ENCODE results near the gene CAPN8.
"Not testable (repeated sequence)": the region's sequence is repeated elsewhere in the genome, so short reads cannot be mapped to it uniquely, and the experiment has no call there.

Gene CAPN8

DNA sequence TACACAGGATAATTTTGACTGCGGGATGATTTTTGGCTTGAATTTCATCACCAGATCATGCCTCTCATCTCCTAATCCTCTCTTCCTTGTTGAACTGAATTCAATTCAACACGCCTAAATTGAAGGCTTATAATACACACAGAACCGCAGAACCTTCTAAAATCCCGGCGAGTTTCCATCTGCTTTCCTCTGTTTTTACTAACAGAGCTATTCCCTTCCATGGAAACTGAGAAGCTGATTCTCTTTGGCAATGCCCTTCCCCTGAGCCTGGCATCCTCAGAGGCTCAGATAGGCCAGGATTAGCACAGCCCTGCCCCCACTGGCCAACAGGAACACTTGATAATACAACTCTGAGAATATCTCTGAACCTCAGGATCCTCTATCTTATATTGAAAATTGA is 130.2 kb downstream of the CAPN8 start:
- H3K4me1 ChIP-seq (ENCODE audit: insufficient read depth, low read length): no peaks in the 10 kb centered on the region
- no peak overlapping the region for H3K27ac ChIP-seq (ENCODE audit: low read depth, low read length)
- no peaks in the 10 kb centered on the region for H3K27me3 ChIP-seq (ENCODE audit: control insufficient read depth in 1 of 2, insufficient read depth in 2 of 2, low read length in 2 of 2)
- H3K9me3 ChIP-seq (ENCODE audit: low read length): no peaks in the 10 kb centered on the region
- no peak overlapping the region for H3K9ac ChIP-seq (ENCODE audit: low read length)
- H3K4me3 ChIP-seq (ENCODE audit: low read depth in 1 of 2, low read length in 2 of 2): no peak overlapping the region
- H3K36me3 ChIP-seq (ENCODE audit: insufficient read depth, low read length): no peaks in the 10 kb centered on the region

GRCh38 chr1:223534677-223535076 is 130.8 kb downstream of the CAPN8 start:
- no peaks in the 10 kb centered on the region for H3K36me3 ChIP-seq (ENCODE audit: insufficient read depth, low read length)
- no peak overlapping the region for H3K4me3 ChIP-seq (ENCODE audit: low read depth in 1 of 2, low read length in 2 of 2)
- no peaks in the 10 kb centered on the region for H3K27me3 ChIP-seq (ENCODE audit: control insufficient read depth in 1 of 2, insufficient read depth in 2 of 2, low read length in 2 of 2)
- no peak overlapping the region for H3K9ac ChIP-seq (ENCODE audit: low read length)
- no peaks in the 10 kb centered on the region for H3K4me1 ChIP-seq (ENCODE audit: insufficient read depth, low read length)
- no peaks in the 10 kb centered on the region for H3K9me3 ChIP-seq (ENCODE audit: low read length)
- no peak overlapping the region for H3K27ac ChIP-seq (ENCODE audit: low read depth, low read length)

GRCh38 chr1:223533708-223534107 is 131.8 kb downstream of the CAPN8 start:
- no peaks in the 10 kb centered on the region for H3K9me3 ChIP-seq (ENCODE audit: low read length)
- H3K36me3 ChIP-seq (ENCODE audit: insufficient read depth, low read length): no peaks in the 10 kb centered on the region
- H3K4me3 ChIP-seq (ENCODE audit: low read depth in 1 of 2, low read length in 2 of 2): no peak overlapping the region
- no peaks in the 10 kb centered on the region for H3K27me3 ChIP-seq (ENCODE audit: control insufficient read depth in 1 of 2, insufficient read depth in 2 of 2, low read length in 2 of 2)
- H3K9ac ChIP-seq (ENCODE audit: low read length): no peak overlapping the region
- no peaks in the 10 kb centered on the region for H3K4me1 ChIP-seq (ENCODE audit: insufficient read depth, low read length)
- no peak overlapping the region for H3K27ac ChIP-seq (ENCODE audit: low read depth, low read length)

DNA sequence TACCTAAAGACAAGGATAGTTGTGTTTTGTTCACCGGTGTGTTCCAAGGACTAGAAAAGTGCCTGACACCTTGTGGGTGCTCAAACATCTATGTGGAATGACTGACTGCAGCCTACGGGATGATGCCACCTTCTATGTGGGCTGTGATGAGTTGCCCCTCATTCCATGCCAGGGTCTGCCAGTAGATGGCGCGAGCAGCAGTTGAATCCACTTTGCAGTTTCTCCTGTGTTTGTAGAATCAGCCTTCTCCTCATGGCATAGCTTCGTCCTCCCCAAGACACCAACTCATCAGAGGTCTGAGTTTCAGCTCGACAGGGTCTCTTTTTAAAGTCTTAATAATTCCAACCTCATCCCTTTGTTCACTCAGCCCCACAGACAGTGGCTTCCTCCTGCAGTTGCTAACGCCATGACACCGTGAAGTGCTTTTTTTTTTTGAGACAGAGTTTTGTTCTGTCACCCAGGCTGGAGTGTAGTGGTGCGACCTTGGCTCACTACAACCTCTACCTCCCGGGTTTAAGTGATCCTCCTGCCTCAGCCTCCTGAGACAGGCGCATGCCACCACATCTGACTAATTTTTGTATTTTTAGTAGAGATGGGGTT is 133.7 kb downstream of the CAPN8 start:
- Histone ChIP-seq H3K4me1 (ENCODE audit: insufficient read depth, low read length) (no peaks in the 10 kb centered on the region), H3K36me3 (ENCODE audit: insufficient read depth, low read length) (no peaks in the 10 kb centered on the region), H3K27me3 (ENCODE audit: control insufficient read depth in 1 of 2, insufficient read depth in 2 of 2, low read length in 2 of 2) (no peaks in the 10 kb centered on the region), H3K27ac (ENCODE audit: low read depth, low read length) (no peak overlapping the region), H3K9ac (ENCODE audit: low read length) (no peak overlapping the region), H3K4me3 (ENCODE audit: low read depth in 1 of 2, low read length in 2 of 2) (no peak overlapping the region), H3K9me3 (ENCODE audit: low read length) (no peaks in the 10 kb centered on the region)

DNA sequence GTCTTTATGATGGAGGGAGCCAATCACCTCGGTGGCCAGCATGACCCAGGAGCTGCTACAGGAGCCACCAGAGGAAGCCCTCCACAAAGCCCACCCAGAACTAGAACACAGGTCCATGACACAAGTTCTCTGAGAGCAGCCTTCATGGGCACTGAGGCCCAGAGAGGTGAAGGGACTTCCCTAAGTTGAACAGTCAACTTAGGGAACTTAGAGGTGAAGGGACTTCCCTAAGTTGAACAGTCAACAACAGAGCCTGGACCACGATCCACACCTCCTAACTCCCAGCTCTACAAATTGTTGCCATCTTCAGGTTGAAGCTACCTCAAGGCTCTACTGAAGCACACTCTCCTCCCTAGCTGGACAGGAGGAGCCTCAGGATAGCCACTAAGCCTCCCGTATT is 139.5 kb downstream of the CAPN8 start:
- no peak overlapping the region for H3K9ac ChIP-seq (ENCODE audit: low read length)
- H3K4me3 ChIP-seq (ENCODE audit: low read depth in 1 of 2, low read length in 2 of 2): no peak overlapping the region
- no peaks in the 10 kb centered on the region for H3K36me3 ChIP-seq (ENCODE audit: insufficient read depth, low read length)
- H3K27ac ChIP-seq (ENCODE audit: low read depth, low read length): no peak overlapping the region
- H3K27me3 ChIP-seq (ENCODE audit: control insufficient read depth in 1 of 2, insufficient read depth in 2 of 2, low read length in 2 of 2): no peaks in the 10 kb centered on the region
- no peaks in the 10 kb centered on the region for H3K4me1 ChIP-seq (ENCODE audit: insufficient read depth, low read length)
- H3K9me3 ChIP-seq (ENCODE audit: low read length): no peaks in the 10 kb centered on the region

- Histone ChIP-seq H3K27me3 (ENCODE audit: control insufficient read depth in 1 of 2, insufficient read depth in 2 of 2, low read length in 2 of 2) (no peaks in the 10 kb centered on the region), H3K36me3 (ENCODE audit: insufficient read depth, low read length) (no peaks in the 10 kb centered on the region), H3K4me3 (ENCODE audit: low read depth in 1 of 2, low read length in 2 of 2) (no peak overlapping the region), H3K9me3 (ENCODE audit: low read length) (no peaks in the 10 kb centered on the region), H3K27ac (ENCODE audit: low read depth, low read length) (no peak overlapping the region), H3K4me1 (ENCODE audit: insufficient read depth, low read length) (no peaks in the 10 kb centered on the region), H3K9ac (ENCODE audit: low read length) (no peak overlapping the region)
These were observed 140.0 kb downstream of the CAPN8 start for GRCh38 chr1:223525546-223525945.

- Histone ChIP-seq H3K4me3 (ENCODE audit: low read depth in 1 of 2, low read length in 2 of 2) (no peak overlapping the region), H3K9me3 (ENCODE audit: low read length) (no peaks in the 10 kb centered on the region), H3K36me3 (ENCODE audit: insufficient read depth, low read length) (no peaks in the 10 kb centered on the region), H3K27me3 (ENCODE audit: control insufficient read depth in 1 of 2, insufficient read depth in 2 of 2, low read length in 2 of 2) (no peaks in the 10 kb centered on the region), H3K9ac (ENCODE audit: low read length) (no peak overlapping the region), H3K27ac (ENCODE audit: low read depth, low read length) (no peak overlapping the region), H3K4me1 (ENCODE audit: insufficient read depth, low read length) (no peaks in the 10 kb centered on the region)
These were observed 140.5 kb downstream of the CAPN8 start for GRCh38 chr1:223524930-223525451.

GRCh38 chr1:223521150-223521549 is 144.4 kb downstream of the CAPN8 start:
- no peak overlapping the region for H3K4me3 ChIP-seq (ENCODE audit: low read depth in 1 of 2, low read length in 2 of 2)
- H3K27me3 ChIP-seq (ENCODE audit: control insufficient read depth in 1 of 2, insufficient read depth in 2 of 2, low read length in 2 of 2): peaks cover 0 to under 1% of the 10 kb centered on the region in 2 donors

DNA sequence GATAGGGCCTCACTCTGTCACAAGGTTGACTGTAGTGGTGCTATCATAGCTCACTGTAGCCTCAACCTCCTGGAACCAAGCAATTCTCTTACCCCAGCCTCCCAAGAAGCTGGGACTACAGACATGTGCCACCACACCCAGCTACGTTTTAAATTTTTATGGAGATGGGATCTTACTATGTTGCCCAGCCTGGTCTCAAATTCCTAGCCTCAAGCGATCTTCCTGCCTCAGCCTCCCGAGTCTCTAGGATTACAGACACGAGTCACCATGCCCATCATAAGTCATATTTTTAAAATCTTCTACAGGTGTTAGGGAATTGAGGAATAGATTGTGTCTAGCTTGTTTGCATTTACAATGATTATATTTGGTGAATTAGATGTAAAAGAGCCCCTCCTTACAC is 145.3 kb downstream of the CAPN8 start:
- Histone ChIP-seq H3K9me3 (ENCODE audit: low read length) (no peaks in the 10 kb centered on the region), H3K4me3 (ENCODE audit: low read depth in 1 of 2, low read length in 2 of 2) (no peak overlapping the region), H3K27me3 (ENCODE audit: control insufficient read depth in 1 of 2, insufficient read depth in 2 of 2, low read length in 2 of 2) (peaks cover 0 to 5% of the 10 kb centered on the region in 2 donors), H3K9ac (ENCODE audit: low read length) (no peak overlapping the region), H3K4me1 (ENCODE audit: insufficient read depth, low read length) (no peaks in the 10 kb centered on the region), H3K27ac (ENCODE audit: low read depth, low read length) (no peak overlapping the region), H3K36me3 (ENCODE audit: insufficient read depth, low read length) (no peaks in the 10 kb centered on the region)

More at GRCh38 chr1:223521150-223521549, 144.4 kb downstream of the CAPN8 start:
- Histone ChIP-seq H3K27ac (ENCODE audit: low read depth, low read length) (no peak overlapping the region), H3K4me1 (ENCODE audit: insufficient read depth, low read length) (no peaks in the 10 kb centered on the region), H3K36me3 (ENCODE audit: insufficient read depth, low read length) (no peaks in the 10 kb centered on the region), H3K9ac (ENCODE audit: low read length) (no peak overlapping the region), H3K9me3 (ENCODE audit: low read length) (no peaks in the 10 kb centered on the region)

DNA sequence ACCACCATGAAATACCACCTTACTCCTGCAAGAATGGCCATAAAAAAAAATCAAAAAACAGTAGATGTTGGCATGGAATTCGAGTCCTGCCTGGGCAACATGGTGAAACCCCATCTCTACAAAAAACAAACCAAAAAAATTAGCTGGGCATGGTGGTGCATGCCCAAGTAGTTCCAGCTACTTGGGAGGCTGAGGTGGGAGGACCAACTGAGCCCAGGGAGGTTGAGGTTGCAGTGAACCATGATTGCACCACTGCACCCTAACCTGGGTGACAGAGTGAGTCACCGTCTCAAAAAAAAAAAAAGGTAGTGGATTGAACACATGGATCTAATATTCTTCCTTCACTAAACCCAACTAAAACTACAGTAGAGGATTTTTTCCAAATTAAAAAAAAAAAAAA is 146.4 kb downstream of the CAPN8 start:
- Histone ChIP-seq H3K27ac (ENCODE audit: low read depth, low read length) (no peak overlapping the region), H3K9me3 (ENCODE audit: low read length) (no peaks in the 10 kb centered on the region), H3K27me3 (ENCODE audit: control insufficient read depth in 1 of 2, insufficient read depth in 2 of 2, low read length in 2 of 2) (peaks cover 0 to 5% of the 10 kb centered on the region in 2 donors), H3K4me1 (ENCODE audit: insufficient read depth, low read length) (no peaks in the 10 kb centered on the region), H3K9ac (ENCODE audit: low read length) (no peak overlapping the region), H3K4me3 (ENCODE audit: low read depth in 1 of 2, low read length in 2 of 2) (no peak overlapping the region), H3K36me3 (ENCODE audit: insufficient read depth, low read length) (no peaks in the 10 kb centered on the region)

DNA sequence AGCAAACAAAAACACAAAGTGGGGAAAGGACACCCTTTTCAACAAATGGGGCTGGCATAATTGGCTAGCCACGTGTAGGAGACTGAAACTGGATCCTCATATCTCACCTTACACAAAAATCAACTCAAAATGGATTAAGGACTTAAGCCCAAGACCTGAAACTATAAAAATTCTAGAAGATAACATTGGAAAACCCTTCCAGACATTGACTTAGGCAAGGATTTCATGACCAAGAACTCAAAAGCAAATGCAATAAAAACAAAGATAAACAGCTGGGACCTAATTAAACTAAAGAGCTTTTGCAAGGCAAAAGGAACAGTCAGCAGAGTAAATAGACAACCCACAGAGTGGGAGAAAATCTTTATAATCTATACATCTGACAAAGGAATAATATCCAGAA is 146.9 kb downstream of the CAPN8 start:
- not testable (repeated sequence) for H3K27me3 ChIP-seq (ENCODE audit: control insufficient read depth in 1 of 2, insufficient read depth in 2 of 2, low read length in 2 of 2); H3K9me3 ChIP-seq (ENCODE audit: low read length); H3K36me3 ChIP-seq (ENCODE audit: insufficient read depth, low read length); H3K9ac ChIP-seq (ENCODE audit: low read length); H3K27ac ChIP-seq (ENCODE audit: low read depth, low read length); H3K4me1 ChIP-seq (ENCODE audit: insufficient read depth, low read length); H3K4me3 ChIP-seq (ENCODE audit: low read depth in 1 of 2, low read length in 2 of 2)

DNA sequence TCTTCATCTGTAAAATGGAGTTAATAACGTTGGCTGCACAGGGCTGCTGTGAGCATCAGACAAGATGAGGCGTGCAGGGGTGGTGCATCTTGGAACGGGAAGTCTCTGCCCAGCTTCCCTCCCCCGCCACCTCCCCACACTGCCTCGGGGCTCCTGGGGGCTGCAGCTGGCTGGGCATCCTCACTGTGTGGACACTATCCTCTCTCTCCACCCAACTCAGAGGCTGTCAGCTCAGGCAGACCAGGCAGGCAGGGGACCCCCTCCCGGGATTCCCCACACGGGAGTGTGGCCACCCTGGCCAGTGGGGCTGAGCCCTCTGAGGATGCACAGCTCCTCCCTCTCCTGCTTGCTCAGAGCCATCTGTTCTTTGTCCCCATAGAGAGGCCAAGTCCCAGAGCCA is 149.6 kb downstream of the CAPN8 start:
- H3K36me3 ChIP-seq (ENCODE audit: insufficient read depth, low read length): no peaks in the 10 kb centered on the region
- H3K27me3 ChIP-seq (ENCODE audit: control insufficient read depth in 1 of 2, insufficient read depth in 2 of 2, low read length in 2 of 2): peaks cover 0 to 5% of the 10 kb centered on the region in 2 donors
- H3K9ac ChIP-seq (ENCODE audit: low read length): no peak overlapping the region
- H3K9me3 ChIP-seq (ENCODE audit: low read length): no peaks in the 10 kb centered on the region
- no peaks in the 10 kb centered on the region for H3K4me1 ChIP-seq (ENCODE audit: insufficient read depth, low read length)
- H3K27ac ChIP-seq (ENCODE audit: low read depth, low read length): no peak overlapping the region
- H3K4me3 ChIP-seq (ENCODE audit: low read depth in 1 of 2, low read length in 2 of 2): no peak overlapping the region

All from muscle layer of colon (tissue), 2 donors.